Stimulated activated CD8-positive, alpha-beta memory T cell treated with anti-CD3 and anti-CD28 coated beads, Interleukin-15, amount 100 ng/mL, for 1 hour (primary cell): ENCODE data around the gene RTF2.

Experiments used
- DNase-seq: peaks from one replicate; pipeline ENCODE4 v3.0.0-alpha.2; 2020; ENCODE audit warnings: low read depth

The RTF2 gene

GRCh38 chr20:56438284-56438683 is 30.1 kb upstream of the RTF2 start:
- no peak for DNase-seq

GRCh38 chr20:56439771-56440291 is 28.6 kb upstream of the RTF2 start:
- no peak for DNase-seq

GRCh38 chr20:56440346-56441007 is 27.9 kb upstream of the RTF2 start:
- peak; percentile 18 for DNase-seq

- DNase-seq, result no peak
Measured at GRCh38 chr20:56442389-56443365, 25.8 kb upstream of the RTF2 start.

GRCh38 chr20:56443654-56444540 is 24.5 kb upstream of the RTF2 start:
- DNase-seq, result no peak

GRCh38 chr20:56445130-56445529 is 23.3 kb upstream of the RTF2 start:
- DNase-seq, result no peak

GRCh38 chr20:56445540-56445939 is 22.9 kb upstream of the RTF2 start:
- DNase-seq, result no peak

- DNase-seq, result no peak
Measured at GRCh38 chr20:56447227-56447626, 21.2 kb upstream of the RTF2 start.

GRCh38 chr20:56449459-56449858 is 19.0 kb upstream of the RTF2 start:
- no peak for DNase-seq

- no peak for DNase-seq
Measured at GRCh38 chr20:56451056-56451765, 17.2 kb upstream of the RTF2 start.

GRCh38 chr20:56453352-56453751 is 15.1 kb upstream of the RTF2 start:
- DNase-seq, result no peak

- DNase-seq, result no peak
Measured at GRCh38 chr20:56454754-56455153, 13.7 kb upstream of the RTF2 start.

- DNase-seq, result no peak
Measured at GRCh38 chr20:56458206-56458821, 10.1 kb upstream of the RTF2 start.

GRCh38 chr20:56460459-56460858 is 8.0 kb upstream of the RTF2 start:
- no peak for DNase-seq

GRCh38 chr20:56461576-56461975 is 6.9 kb upstream of the RTF2 start:
- DNase-seq, result no peak

GRCh38 chr20:56463428-56463827 is 5.0 kb upstream of the RTF2 start:
- DNase-seq, result no peak

GRCh38 chr20:56465997-56466396 is 2.4 kb upstream of the RTF2 start:
- no peak for DNase-seq

GRCh38 chr20:56467968-56468315 is 485 bp upstream of the RTF2 start:
- no peak for DNase-seq

- no peak for DNase-seq
Measured at GRCh38 chr20:56469077-56469449, 636 bp downstream of the RTF2 start.

GRCh38 chr20:56483970-56484369 is 15.5 kb downstream of the RTF2 start:
- DNase-seq, result no peak

- DNase-seq, result no peak
Measured at GRCh38 chr20:56487216-56487615, 18.8 kb downstream of the RTF2 start.
